Keratinocyte (primary cell): Measurements from ENCODE around the gene CENPH. TPM values are rescaled to one million over a fixed set of nuclear protein-coding genes. Genes with fewer than 3 reads are reported as not detected.

Experiments used
- DNase-seq: peaks from one replicate; pipeline ENCODE4 v3.0.0-alpha.2; 2011; ENCODE audit warnings: low read depth, missing footprints, low spot score
- FAIRE-seq: peaks from 2 replicates; lab custom pipeline; 2011; peaks lifted over from hg19 to GRCh38; lab: Jason Lieb, UNC
- H2AFZ ChIP-seq: 2 replicates; pipeline ENCODE4 v1.6.0; 2012; ENCODE audit warnings: low read length, control low read depth, inconsistent platforms; ENCODE audit not compliant: control insufficient read depth
- H3K27ac ChIP-seq: 2 replicates; pipeline ENCODE4 v1.5.1; 2011; ENCODE audit warnings: low read length; ENCODE audit not compliant: control insufficient read depth, insufficient read depth
- H3K27me3 ChIP-seq: 3 replicates; pipeline ENCODE4 v1.6.0; 2011; ENCODE audit warnings: low read length; ENCODE audit not compliant: control insufficient read depth, insufficient read depth; ENCODE audit errors: extremely low read depth
- H3K36me3 ChIP-seq, 2 experiments: 2 replicates in 1 of 2; 3 replicates in 1 of 2; pipeline ENCODE4 v1.5.1; 2011; ENCODE audit warnings: low read length in 2 of 2, mild to moderate bottlenecking in 1 of 2; ENCODE audit not compliant: control insufficient read depth in 2 of 2, insufficient read depth in 2 of 2; ENCODE audit errors: extremely low read depth in 1 of 2
- H3K4me1 ChIP-seq: 3 replicates; pipeline ENCODE4 v1.5.1; 2011; ENCODE audit warnings: low read length; ENCODE audit not compliant: control insufficient read depth, insufficient read depth; ENCODE audit errors: extremely low read depth
- H3K4me2 ChIP-seq: 3 replicates; pipeline ENCODE4 v1.6.0; 2011; ENCODE audit warnings: low read depth, low read length; ENCODE audit not compliant: control insufficient read depth, insufficient read depth; ENCODE audit errors: extremely low read depth
- H3K4me3 ChIP-seq, 3 experiments: fragments of 200-600 bp in 1 of 3; sonication (generic) in 1 of 3; 2 replicates in 2 of 3; 3 replicates in 1 of 3; pipeline ENCODE4 v1.5.1; 2011 to 2016; ENCODE audit warnings: low read length in 3 of 3, mild to moderate bottlenecking in 3 of 3, control low read depth in 2 of 3, inconsistent platforms in 1 of 3, low read depth in 1 of 3, mixed read lengths in 1 of 3, mixed run types in 1 of 3, moderate library complexity in 1 of 3; ENCODE audit not compliant: control insufficient read depth in 2 of 3, insufficient read depth in 2 of 3; ENCODE audit errors: extremely low read depth in 1 of 3
- H3K79me2 ChIP-seq: 2 replicates; pipeline ENCODE4 v1.6.0; 2012; ENCODE audit warnings: low read length; ENCODE audit not compliant: control insufficient read depth, insufficient read depth
- H3K9ac ChIP-seq: 3 replicates; pipeline ENCODE4 v1.6.0; 2011; ENCODE audit warnings: low read length; ENCODE audit not compliant: control insufficient read depth, insufficient read depth; ENCODE audit errors: extremely low read depth
- H3K9me1 ChIP-seq: 3 replicates; pipeline ENCODE4 v1.6.0; 2011; ENCODE audit warnings: low read length; ENCODE audit not compliant: control insufficient read depth, insufficient read depth; ENCODE audit errors: extremely low read depth
- H3K9me3 ChIP-seq: 2 replicates; pipeline ENCODE4 v1.5.1; 2012; ENCODE audit warnings: low read depth, low read length; ENCODE audit not compliant: control insufficient read depth
- H4K20me1 ChIP-seq: 3 replicates; pipeline ENCODE4 v1.6.0; 2011; ENCODE audit warnings: low read length; ENCODE audit not compliant: control insufficient read depth, insufficient read depth; ENCODE audit errors: extremely low read depth
- CTCF ChIP-seq, 3 experiments: IDR thresholded peaks in 1 of 3; conservative IDR thresholded peaks in 1 of 3; optimal IDR thresholded peaks in 1 of 3; 2 replicates in 2 of 3; 3 replicates in 1 of 3; pipeline versions ENCODE3 to v1.5.1; 2011; ENCODE audit warnings: low read length in 3 of 3, mild to moderate bottlenecking in 3 of 3, moderate library complexity in 2 of 3, control low read depth in 1 of 3, inconsistent platforms in 1 of 3; ENCODE audit not compliant: insufficient read depth in 2 of 3; ENCODE audit errors: extremely low read depth in 1 of 3
- EZH2 ChIP-seq: IDR thresholded peaks from one replicate; pipeline ENCODE4 v1.6.1; 2012; ENCODE audit warnings: inconsistent platforms, mild to moderate bottlenecking, low read length, moderate library complexity
- dilution Hi-C: fragments of 300-500 bp; cut with MboI; formaldehyde crosslinking; loops from one replicate; pipeline ENCODE4 v1.7.0; 2020; ENCODE audit warnings: low sequenced_read_pairs; ENCODE audit not compliant: extremely low pct_ligation_motif_present
- polyA plus RNA-seq, 5 experiments: library from polyadenylated mRNA; depleted of rRNA in 3 of 5; stranded (reverse) in 3 of 5; stranded (forward) in 1 of 5; unstranded in 1 of 5; fragments of >200 nt; gene quantifications; 1 replicate in 1 of 5; 2 replicates in 3 of 5; 3 replicates in 1 of 5; pipeline versions ENCODE4 v1.2.1 to v1.2.3, GENCODE V29; 2011 to 2012; ENCODE audit warnings: missing spikeins in 2 of 5, low read depth in 1 of 5, low replicate concordance in 1 of 5

CENPH gene
- polyA plus RNA-seq, 1 donor (not counting 4 experiments of a cell fraction or from before 2014, with no cell fraction given), result 13.4 TPM

DNA sequence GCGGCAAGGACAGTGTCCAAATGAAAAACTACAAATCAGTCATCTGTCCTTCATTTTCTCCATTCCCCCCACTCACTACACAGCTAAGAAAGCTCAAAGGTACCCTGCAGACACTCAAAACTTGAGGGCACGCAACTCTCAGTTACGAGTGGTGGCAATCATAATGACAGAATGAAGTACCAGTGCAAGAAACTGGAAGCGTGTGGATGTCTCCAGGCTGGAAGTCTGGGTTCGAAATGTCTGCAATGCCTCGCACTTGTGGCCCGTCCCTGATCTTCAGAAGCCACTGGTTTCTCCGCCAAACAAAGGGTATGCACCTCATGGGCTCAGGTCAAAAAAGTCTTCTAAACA is 597 bp upstream of the CENPH start:
- peak overlapping the region; percentile 83 for H3K27ac ChIP-seq
- H3K4me1 ChIP-seq, result peaks cover 2% of the 10 kb centered on the region
- no peaks in the 10 kb centered on the region for H3K9me3 ChIP-seq
- peak overlapping the region; percentile 84 for H3K9ac ChIP-seq
- H2AFZ ChIP-seq, result peak overlapping the region; percentile 94
- no peaks in the 10 kb centered on the region for H3K79me2 ChIP-seq
- no peak for TF ChIP-seq CTCF (optimal IDR thresholded peaks at IDR 0.05 in 1 of 3, IDR thresholded peaks at IDR 0.05 in 1 of 3, conservative IDR thresholded peaks at IDR 0.05 in 1 of 3; ENCODE audit: extremely low read depth in 1 of 3, insufficient read depth in 2 of 3, low read length in 3 of 3)
- no peak for TF ChIP-seq EZH2
- no peak for DNase-seq
- peak overlapping the region; percentile 71 to 87 (median 77) for H3K4me3 ChIP-seq
- no peaks in the 10 kb centered on the region for H3K36me3 ChIP-seq
- dilution Hi-C loops, result no loop called here
- peak; percentile 26 for FAIRE-seq
- H3K27me3 ChIP-seq, result no peaks in the 10 kb centered on the region
- no peaks in the 10 kb centered on the region for H3K9me1 ChIP-seq
- H4K20me1 ChIP-seq, result no peaks in the 10 kb centered on the region
- H3K4me2 ChIP-seq, result peak overlapping the region; percentile 88

- DNase-seq (no peak), FAIRE-seq (no peak)
- H3K9me1 ChIP-seq, result no peaks in the 10 kb centered on the region
- H3K9me3 ChIP-seq, result no peaks in the 10 kb centered on the region
- dilution Hi-C loops, result no loop called here
- no peak overlapping the region for H2AFZ ChIP-seq
- peaks cover 6% of the 10 kb centered on the region for H3K4me1 ChIP-seq
- no peak overlapping the region for H3K4me3 ChIP-seq
- TF ChIP-seq CTCF (optimal IDR thresholded peaks at IDR 0.05 in 1 of 3, IDR thresholded peaks at IDR 0.05 in 1 of 3, conservative IDR thresholded peaks at IDR 0.05 in 1 of 3; ENCODE audit: extremely low read depth in 1 of 3, insufficient read depth in 2 of 3, low read length in 3 of 3), result no peak
- no peak for TF ChIP-seq EZH2
- H3K79me2 ChIP-seq, result no peaks in the 10 kb centered on the region
- H3K36me3 ChIP-seq, result no peaks in the 10 kb centered on the region
- H3K27me3 ChIP-seq, result no peaks in the 10 kb centered on the region
- H3K9ac ChIP-seq, result no peak overlapping the region
- no peak overlapping the region for H3K4me2 ChIP-seq
- no peaks in the 10 kb centered on the region for H4K20me1 ChIP-seq
- H3K27ac ChIP-seq, result no peak overlapping the region
Observed at GRCh38 chr5:69202497-69202896, 13.1 kb downstream of the CENPH start.
